Myocyte (in vitro differentiated cells): ENCODE data around the gene KCNMB3. TPM values are rescaled to one million over a fixed set of nuclear protein-coding genes. Genes with fewer than 3 reads are reported as not detected.

ENCODE experiments used
- DNase-seq: peaks from one replicate; pipeline ENCODE4 v3.0.0-alpha.2; 2012; ENCODE audit warnings: low read depth
- total RNA-seq: library from RNA; depleted of rRNA; stranded (reverse); fragments of >200 nt; gene quantifications from 2 replicates; pipeline ENCODE4 v1.2.3, GENCODE V29; 2014

Gene KCNMB3
- total RNA-seq, 1 donor from 2014 or later: 1.9 TPM

- DNase-seq: no peak
Observed at GRCh38 chr3:179200790-179201189, 50.1 kb downstream of the KCNMB3 start.

GRCh38 chr3:179196700-179197099 is 54.2 kb downstream of the KCNMB3 start:
- DNase-seq: no peak

- peak; percentile 85 for DNase-seq
Observed at GRCh38 chr3:179196098-179196497, 54.8 kb downstream of the KCNMB3 start.

DNA sequence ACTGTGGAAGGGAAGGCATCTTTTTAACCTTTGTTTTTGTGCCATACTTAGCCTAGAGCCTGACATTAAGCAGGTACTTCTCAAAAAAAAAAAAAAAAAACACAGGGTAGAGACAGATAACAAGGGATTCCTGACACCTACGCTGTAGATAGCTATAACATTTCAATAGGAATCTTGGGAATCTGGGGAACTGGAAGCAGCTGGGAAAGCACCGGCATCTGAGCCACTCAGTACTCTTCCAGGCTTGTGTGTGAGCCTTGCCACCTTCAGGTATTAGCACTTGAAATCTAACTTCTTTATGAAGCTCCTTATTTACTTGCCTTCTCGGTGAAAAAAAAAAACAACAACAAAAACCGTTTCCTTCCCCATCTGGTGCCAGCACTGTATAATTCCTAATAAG is 56.0 kb downstream of the KCNMB3 start:
- DNase-seq: peak; percentile 40

Other genes starting within 250 kb of the KCNMB3 start
- 57.7 and 86.1 TPM in 2 replicates for gene ZMAT3, start 179.3 kb downstream of the KCNMB3 start, total RNA-seq
- 18.5 and 21.3 TPM in 2 replicates for gene PIK3CA, start 102.8 kb downstream of the KCNMB3 start, total RNA-seq
- 53.6 and 55.2 TPM in 2 replicates for gene ZNF639, start 71.9 kb upstream of the KCNMB3 start, total RNA-seq
- gene MFN1, start 96.6 kb upstream of the KCNMB3 start, total RNA-seq: 51.0 and 78.1 TPM in 2 replicates
- 14.4 and 25.9 TPM in 2 replicates for gene GNB4, start 200.4 kb upstream of the KCNMB3 start, total RNA-seq